ENCODE results near the gene RAMP2.
"Not testable (repeated sequence)": the region's sequence is repeated elsewhere in the genome, so short reads cannot be mapped to it uniquely, and the experiment has no call there.

The RAMP2 gene

DNA sequence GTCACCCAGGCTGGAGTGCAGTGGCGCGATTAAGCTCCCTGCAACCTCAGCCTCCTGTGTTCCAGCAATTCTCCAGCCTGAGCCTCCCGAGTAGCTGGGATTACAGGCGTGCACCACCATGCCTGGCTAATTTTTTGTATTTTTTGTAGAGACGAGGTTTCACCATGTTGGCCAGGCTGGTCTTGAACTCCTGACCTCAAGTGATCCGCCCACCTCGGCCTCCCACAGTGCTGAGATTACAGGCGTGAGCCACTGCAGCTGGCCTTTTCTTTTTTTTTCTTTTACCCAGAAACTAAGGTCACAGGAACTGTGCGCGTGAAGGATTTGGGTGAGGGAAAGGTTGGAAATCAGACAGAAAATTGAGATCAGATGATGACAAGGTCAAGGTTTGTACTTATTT, 8.9 kb downstream of the RAMP2 start:
- not testable (repeated sequence) for DNase-seq

DNA sequence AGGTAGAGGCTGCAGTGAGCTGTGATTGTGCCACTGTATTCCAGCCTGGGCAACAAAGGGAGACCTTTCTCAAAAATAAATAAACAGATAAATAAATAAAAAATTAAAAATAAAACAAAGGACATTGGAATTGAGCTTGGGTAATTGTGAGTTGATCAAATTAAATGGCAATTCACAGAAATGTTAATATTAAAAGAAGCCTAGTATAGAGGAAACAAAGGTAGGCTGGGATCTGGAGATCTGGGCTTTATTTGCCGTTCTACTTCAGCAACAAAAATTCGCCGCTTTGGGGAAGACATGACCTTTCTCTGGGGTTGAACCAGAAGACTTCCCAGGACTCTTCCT, 11.9 kb downstream of the RAMP2 start:
- DNase-seq = no peak

DNA sequence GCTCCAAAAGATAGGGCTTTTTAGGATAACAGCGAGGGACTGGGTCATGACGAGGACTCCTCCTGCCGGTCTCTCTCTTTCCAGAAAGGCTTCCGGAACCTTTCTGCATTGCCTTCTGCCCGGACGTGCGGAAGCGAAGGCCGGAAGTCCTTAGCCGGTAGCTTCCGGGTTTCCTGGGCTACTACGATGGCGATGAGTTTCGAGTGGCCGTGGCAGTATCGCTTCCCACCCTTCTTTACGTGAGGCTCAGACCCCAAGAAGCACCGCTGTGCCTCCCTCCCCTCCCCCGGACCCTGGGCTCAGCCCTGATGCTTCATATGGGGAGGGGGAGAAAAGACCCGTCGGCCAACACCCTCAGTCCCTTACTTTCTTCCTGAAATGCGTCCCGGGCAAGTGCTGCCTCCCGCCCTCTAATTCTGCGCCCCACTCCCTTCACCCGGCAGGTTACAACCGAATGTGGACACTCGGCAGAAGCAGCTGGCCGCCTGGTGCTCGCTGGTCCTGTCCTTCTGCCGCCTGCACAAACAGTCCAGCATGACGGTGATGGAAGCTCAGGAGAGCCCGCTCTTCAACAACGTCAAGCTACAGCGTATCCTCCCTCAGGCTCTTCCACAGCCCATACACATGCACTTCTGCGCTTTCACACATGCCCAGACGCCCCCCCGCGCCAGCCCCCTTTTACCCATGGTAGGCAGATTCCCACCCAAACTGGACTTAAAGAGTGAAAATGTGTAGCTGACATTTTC, 12.4 kb downstream of the RAMP2 start, which contains the start of gene VPS25:
Gene VPS25 (plus strand): TSS at position 160 of the 746 bp plus-strand sequence. CDS start 27 bp downstream, at position 187.
- DNase-seq = peak; percentile 77 to 81

DNA sequence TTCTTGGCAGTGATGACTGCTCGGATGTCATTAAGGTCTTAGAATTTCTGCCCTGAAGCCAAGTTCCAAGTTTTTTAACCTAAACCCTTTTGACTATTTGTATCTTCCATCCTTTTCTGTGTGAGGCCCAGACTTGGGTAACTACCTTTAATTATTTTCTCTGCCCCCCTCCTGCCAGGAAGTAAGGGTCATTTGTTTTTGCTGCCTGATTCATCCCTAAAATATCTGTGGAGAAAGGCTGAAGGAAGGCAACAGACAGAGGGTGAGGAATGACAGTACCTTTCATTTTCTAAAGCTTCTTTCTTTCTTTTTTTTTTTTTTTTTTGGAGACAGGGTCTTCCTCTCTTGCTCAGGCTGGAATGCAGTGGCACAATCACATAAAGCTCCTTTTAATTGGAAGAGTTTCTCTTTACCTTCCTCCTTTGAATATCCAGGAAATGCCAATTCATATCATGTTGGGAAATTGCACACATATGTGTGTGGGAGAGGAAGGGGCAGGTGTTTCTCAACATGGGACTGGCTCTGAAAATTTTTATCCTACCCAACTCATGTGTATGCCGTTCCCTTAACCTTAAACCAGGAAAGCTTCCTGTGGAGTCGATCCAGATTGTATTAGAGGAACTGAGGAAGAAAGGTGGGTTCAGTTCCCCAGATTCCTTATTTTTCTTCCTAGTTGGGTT, 13.2 kb downstream of the RAMP2 start:
- no peak for DNase-seq

DNA sequence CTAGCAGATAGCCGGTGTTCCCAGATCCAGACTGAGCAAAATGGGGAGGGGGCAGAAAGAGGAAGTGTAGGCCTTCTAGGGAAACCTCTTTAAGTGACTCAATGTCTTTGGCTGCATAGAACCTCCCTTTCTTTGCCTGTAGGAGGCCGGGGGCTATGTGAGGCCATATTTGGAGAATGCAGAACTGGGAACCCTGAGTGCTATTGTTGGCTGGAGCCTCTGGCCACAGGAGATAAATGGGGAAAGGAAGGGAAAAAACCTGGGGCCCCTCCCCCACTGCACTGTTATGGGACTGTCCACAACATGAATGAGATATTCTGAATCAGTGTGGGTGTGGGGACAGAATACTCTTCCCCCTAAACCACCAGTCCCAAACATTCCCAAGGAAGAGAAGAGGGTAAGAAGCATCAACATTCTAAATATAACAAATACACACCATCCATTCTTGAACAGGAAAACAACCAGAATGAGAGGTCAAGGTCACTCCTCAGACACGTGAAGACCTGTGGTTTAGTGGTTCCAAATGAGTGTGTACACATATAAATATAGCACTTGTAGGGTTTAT, 14.6 kb downstream of the RAMP2 start:
- DNase-seq = peak; percentile 42 to 52

DNA sequence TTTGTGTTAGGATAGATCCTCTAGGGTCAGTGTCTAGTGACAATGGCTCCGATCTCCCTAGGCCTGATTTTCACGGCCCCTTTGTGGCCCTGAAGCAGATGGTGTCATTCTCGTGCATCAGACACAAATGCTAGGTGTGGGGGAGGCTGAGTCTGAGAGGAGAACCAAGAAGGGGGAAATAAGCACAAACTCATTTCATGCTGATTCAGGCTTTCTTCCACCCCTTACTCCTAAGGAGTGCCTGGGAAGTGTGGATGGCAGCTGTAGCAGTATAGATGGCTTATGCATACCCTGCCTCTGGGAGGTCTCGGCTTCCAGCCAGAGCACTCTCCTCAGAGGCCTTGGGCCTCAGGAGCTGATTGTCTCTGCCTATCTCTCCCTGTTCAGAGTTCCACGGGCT, 17.5 kb downstream of the RAMP2 start:
- no peak for DNase-seq

DNA sequence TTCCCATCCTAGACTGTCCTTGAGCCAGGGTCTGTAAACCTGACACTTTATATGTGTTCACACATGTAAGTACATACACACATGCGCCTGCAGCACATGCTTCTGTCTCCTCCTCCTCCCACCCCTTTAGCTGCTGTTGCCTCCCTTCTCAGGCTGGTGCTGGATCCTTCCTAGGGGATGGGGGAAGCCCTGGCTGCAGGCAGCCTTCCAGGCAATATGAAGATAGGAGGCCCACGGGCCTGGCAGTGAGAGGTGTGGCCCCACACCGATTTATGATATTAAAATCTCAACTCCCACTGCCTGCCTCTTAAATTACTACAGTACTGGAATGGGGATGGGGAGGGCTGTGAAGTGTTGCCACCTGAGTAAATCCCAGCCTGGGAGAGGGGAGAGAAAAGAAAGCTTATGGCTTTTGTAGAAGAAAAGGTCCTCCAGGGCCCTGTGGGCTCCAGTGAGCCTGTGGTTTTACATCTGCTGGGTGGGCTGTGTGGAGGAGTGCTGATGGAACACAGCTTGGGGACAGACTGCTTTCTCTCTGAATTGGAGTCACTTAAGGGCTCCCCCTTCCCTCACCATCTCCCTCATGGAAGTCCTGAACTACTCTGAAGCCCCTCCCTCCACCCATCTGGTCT, 18.4 kb downstream of the RAMP2 start:
- DNase-seq = no peak

DNA sequence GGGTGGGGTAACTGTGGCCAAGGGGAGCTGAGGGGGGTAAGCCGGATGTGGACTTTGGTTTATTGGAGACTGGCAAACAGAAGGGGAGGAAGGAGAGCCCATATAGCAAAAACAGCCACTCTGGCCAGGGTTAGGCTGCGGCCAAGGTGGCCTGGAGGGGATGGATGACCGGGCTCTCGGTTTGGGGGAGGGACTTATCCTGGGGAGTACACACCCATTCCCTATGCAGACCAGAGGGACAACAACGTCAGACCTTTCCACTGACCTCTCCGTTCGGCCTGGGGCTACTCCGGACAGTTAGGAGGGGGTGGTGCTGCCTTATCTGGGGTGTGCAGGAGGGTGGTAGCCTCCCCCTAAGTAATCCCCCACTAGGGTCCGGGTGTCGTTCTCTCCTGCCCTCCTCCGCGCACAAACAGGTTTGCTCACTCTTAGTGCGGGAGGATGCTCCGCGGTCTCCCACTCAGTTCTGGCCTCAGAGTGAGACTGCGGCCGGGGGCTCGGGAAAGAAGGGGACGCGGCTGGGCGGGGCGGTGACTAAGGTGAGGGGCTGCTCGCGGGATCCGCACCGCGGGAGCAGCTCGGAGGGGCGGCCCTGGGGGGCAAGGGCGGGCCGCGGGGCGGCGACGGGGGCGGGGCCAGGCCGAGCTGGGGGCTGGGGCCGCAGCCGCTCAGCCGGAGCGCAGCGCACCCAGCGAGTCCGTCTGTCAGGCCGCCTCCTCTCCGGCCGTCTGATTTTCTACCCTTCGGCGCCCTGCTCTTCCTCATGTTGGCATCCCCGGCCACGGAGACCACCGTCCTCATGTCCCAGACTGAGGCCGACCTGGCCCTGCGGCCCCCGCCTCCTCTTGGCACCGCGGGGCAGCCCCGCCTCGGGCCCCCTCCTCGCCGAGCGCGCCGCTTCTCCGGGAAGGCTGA, 19.2 kb downstream of the RAMP2 start, which contains the start of gene WNK4:
Gene WNK4 (plus strand): TSS at position 675 of the 915 bp plus-strand sequence. CDS start 89 bp downstream, at position 764.
- no peak for DNase-seq

DNA sequence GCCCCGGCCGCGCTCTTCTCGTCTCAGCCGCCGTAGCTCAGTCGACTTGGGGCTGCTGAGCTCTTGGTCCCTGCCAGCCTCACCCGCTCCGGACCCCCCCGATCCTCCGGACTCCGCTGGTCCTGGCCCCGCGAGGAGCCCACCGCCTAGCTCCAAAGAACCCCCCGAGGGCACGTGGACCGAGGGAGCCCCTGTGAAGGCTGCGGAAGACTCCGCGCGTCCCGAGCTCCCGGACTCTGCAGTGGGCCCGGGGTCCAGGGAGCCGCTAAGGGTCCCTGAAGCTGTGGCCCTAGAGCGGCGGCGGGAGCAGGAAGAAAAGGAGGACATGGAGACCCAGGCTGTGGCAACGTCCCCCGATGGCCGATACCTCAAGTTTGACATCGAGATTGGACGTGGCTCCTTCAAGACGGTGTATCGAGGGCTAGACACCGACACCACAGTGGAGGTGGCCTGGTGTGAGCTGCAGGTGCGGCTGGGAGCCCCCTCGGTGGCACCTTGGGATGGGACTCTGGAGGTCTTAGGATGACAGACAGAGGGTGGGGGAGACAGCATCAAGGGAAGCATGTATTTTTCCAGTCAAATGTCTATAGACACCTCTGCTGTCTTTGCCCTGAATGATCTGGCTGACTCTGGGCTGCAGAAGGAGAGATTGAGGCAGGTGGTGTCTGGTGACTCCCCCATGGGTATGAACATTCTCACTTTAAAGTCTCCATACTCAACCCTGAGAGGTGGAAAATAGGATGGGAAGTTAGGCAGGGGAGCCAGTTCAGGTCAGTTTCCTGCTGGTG, 20.0 kb downstream of the RAMP2 start:
- DNase-seq = no peak

DNA sequence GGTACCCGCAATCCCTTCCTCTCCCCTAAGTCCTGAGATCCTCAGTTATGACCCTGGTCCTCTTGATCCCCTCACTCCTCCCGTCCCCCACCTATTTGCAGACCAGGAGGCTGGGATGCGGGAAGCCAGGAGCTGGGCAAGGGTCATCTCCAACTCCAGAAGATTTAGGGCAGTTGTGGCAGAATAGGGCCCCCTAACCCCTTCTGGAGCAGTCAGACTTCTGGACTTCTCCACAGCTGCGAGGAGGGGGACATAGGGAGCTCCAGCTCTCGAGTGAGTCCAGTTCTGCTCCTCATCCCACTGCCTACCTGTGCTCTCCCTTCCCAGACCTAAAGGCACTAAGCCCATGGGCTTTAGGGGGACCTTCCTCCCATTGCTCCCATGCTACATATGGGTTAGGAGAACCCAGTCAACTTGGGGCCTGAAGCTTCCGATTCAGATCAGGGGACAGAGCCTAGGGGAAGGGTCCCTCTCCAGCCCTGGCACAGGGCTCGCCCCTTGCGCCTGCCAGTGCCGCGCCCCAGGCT, 20.7 kb downstream of the RAMP2 start:
- no peak for DNase-seq

DNA sequence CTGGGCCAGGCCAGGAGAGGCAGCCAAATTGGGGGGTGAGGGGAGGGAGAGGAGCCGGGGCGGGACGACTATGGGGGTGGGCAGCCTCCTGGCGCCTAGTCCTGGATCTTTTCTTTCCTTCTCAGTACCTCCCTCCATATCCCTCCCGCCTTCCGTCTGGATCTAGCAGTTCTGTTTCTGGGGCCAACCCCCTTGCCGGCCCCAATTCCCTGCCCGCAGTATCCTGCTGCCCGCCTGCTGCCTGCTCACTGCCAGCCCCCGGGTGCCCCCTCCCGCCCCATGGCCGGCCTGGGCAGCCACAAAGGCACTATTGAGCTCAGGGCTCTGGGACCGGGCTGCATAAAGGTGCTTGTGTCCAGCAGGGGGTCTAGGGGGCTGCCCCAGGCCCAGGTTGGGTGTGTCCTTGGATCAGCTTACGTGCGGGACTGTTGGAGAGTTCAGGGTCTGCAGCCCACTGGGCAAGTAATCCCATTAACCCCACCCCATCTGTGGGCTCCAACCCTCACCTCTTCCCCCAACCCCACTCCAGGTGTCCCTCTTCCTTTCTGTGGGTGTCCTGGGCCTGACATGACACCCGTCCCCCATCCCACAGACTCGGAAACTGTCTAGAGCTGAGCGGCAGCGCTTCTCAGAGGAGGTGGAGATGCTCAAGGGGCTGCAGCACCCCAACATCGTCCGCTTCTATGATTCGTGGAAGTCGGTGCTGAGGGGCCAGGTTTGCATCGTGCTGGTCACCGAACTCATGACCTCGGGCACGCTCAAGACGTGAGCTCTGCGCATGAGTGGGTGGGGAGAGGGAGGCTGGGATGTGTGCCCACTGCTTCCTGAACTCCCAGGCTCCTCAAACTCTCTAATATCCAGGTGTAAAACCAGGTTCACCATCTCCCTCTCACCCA, 21.4 kb downstream of the RAMP2 start:
- DNase-seq = no peak

DNA sequence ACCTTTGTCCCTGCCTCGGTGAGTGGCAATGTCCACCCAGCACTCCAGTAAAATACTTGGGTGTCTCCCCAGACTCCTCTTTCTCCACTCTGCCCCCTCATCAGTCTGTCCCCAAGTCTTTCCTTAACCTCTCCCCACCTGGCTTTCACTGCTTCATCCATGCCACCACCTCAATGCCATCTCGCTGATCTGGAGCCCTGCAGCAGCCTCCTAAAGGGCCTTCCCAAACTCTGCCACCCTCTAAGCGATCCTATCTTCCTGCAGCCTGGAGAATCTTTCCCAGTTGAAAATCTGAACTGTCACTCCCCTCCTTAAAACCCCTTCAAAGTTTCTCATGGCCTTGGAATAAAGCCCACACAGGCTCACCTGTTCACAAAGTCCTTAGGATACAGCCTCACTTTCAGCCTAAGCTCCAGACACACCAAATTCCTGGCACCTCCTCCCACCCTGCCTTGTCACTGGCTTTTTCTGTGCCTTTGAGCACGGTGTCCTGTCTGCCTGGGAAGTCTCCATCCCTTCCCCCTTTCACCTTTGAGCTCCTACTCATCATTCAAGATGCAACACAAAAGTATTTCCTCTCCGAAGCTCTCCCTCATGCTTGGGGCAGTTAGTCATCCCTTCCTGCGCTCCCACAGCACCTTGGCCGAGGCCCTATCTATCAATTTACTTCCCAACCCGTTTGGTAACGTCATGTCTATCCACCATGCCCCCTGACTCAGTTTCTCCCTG, 22.2 kb downstream of the RAMP2 start:
- DNase-seq = no peak

DNA sequence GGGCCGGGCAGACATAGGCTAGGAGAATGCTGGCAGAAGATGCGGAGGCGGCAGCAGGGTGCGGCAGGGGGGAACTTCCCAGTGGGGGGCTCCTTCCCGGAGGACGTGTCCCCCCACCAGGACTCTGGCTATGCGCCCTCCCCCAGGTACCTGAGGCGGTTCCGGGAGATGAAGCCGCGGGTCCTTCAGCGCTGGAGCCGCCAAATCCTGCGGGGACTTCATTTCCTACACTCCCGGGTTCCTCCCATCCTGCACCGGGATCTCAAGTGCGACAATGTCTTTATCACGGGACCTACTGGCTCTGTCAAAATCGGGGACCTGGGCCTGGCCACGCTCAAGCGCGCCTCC, 22.7 kb downstream of the RAMP2 start:
- DNase-seq = no peak

DNA sequence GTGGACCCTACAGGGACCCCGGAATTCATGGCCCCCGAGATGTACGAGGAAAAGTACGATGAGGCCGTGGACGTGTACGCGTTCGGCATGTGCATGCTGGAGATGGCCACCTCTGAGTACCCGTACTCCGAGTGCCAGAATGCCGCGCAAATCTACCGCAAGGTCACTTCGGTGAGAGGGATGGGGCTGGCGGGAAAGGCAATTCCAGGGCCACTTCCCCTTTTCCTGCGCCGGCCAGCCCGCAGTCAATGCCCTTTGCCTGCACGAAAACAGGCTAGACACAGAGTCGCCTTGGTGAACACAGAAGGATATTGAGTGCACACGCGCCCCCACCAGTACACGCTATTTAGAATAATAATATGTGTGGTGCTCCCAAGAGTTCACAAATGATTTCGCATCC, 23.4 kb downstream of the RAMP2 start:
- no peak for DNase-seq

DNA sequence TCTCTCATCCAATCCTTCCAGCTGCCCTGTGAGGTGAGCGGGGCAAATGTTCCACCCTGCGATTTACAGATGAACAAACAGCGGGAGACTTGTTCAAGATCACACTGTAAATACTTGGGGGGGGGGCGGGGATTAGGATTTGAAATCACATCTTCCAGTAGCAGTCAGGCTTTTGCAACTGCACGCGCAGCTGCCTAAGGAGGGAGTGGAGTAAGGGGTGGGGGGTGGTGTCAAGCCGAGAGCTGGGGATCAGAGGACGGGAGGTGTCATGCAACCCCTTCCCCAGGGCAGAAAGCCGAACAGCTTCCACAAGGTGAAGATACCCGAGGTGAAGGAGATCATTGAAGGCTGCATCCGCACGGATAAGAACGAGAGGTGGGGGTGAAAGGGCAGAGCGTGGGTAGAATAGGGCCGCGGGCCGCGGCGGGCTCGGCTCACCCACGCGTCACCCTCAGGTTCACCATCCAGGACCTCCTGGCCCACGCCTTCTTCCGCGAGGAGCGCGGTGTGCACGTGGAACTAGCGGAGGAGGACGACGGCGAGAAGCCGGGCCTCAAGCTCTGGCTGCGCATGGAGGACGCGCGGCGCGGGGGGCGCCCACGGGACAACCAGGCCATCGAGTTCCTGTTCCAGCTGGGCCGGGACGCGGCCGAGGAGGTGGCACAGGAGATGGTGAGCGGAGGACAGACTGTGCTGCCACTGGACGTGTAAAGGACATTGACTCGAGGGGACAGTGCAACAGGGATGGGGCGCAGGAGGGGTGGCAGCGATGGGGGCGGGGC, 24.0 kb downstream of the RAMP2 start:
- no peak for DNase-seq

DNA sequence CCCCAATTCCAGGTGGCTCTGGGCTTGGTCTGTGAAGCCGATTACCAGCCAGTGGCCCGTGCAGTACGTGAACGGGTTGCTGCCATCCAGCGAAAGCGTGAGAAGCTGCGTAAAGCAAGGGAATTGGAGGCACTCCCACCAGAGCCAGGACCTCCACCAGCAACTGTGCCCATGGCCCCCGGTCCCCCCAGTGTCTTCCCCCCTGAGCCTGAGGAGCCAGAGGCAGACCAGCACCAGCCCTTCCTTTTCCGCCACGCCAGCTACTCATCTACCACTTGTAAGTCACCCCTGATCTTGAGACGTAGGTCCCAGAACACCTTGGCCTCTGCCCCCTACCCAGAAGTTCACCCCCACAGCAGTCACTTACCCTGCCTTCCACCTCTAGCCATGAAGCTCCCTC, 26.2 kb downstream of the RAMP2 start:
- DNase-seq = no peak

DNA sequence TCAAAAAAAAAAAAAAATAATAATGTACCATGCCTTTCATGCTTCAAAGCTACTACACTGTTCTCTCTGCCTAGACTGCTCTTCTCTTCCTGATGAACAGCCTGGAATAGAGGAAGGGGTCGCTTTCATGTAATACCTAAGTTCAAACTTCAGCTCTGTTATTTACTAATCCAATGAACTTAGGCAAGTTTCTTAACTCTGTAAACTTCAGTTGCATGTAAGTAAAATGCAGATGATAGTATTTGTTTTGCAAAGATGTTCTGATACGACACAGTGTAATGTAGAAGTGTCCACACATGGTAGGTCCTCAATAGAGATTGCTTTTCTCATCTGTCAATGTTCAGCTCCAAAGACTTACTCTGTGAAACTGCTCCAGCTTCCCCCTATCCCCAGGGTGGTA, 30.9 kb downstream of the RAMP2 start:
- no peak for DNase-seq

DNA sequence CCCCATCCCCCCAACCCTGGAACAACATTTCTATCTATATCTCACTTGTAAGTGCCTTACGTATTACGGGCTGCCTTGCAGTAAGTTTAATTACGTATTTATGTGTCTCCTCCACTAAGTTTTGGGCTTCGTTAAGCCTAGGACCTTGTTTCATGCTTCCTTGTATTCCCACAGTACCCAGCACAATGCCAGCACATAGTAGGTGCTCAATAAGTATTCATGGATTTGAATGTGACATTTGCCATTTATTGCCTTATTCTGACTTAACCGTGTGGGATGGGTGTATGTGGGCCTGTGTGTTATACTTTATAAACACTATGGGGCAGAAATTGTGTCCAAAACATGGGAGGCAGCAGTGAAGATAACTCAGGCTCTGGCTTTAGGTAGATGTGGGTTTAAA, 31.5 kb downstream of the RAMP2 start:
- DNase-seq = no peak

DNA sequence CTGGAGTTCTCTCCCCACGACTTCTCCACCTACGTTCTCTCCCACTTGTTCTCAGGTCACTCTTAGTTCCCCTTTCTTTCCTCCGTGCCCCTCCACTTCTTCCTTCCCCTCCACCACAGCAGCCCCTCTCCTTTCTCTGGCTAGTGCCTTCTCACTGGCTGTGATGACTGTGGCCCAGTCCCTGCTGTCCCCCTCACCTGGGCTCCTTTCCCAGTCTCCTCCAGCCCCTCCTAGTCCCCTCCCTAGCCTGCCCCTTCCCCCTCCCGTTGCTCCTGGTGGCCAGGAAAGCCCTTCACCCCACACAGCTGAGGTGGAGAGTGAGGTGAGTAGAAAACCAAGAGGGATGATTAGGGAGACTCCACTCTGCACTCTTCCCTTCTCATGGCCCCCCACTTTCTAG, 34.0 kb downstream of the RAMP2 start:
- DNase-seq = no peak

Data from AML-193 (cell line).